ENCODE results near the gene GRIN3B.

- TF ChIP-seq, protein P1, sequence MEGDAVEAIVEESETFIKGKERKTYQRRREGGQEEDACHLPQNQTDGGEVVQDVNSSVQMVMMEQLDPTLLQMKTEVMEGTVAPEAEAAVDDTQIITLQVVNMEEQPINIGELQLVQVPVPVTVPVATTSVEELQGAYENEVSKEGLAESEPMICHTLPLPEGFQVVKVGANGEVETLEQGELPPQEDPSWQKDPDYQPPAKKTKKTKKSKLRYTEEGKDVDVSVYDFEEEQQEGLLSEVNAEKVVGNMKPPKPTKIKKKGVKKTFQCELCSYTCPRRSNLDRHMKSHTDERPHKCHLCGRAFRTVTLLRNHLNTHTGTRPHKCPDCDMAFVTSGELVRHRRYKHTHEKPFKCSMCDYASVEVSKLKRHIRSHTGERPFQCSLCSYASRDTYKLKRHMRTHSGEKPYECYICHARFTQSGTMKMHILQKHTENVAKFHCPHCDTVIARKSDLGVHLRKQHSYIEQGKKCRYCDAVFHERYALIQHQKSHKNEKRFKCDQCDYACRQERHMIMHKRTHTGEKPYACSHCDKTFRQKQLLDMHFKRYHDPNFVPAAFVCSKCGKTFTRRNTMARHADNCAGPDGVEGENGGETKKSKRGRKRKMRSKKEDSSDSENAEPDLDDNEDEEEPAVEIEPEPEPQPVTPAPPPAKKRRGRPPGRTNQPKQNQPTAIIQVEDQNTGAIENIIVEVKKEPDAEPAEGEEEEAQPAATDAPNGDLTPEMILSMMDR (IDR thresholded peaks at IDR 0.05 in 2 of 3, conservative IDR thresholded peaks at IDR 0.05 in 1 of 3; ENCODE audit: control insufficient read depth in 2 of 3, extremely low read depth in 1 of 3, insufficient read depth in 1 of 3, low read depth in 3 of 3, low read length in 3 of 3) = no peak
- TF ChIP-seq MYC (IDR thresholded peaks at IDR 0.05; ENCODE audit: insufficient read depth, insufficient read length, insufficient replicate concordance, low read length, severe bottlenecking) = no peak
Measured at GRCh38 chr19:1015061-1015781, 15.0 kb downstream of the GRIN3B start.

All from GM12878 (cell line).